ENCODE data around the gene HECA. TPM values are rescaled to one million over a fixed set of nuclear protein-coding genes. Genes with fewer than 3 reads are reported as not detected.
A peak's percentile ranks its signal among the peaks of the same experiment; 100 is the strongest.
"Not testable (repeated sequence)": the region's sequence is repeated elsewhere in the genome, so short reads cannot be mapped to it uniquely, and the experiment has no call there.

HECA gene
- total RNA-seq, 1 donor from 2014 or later = 39.7 TPM

DNA sequence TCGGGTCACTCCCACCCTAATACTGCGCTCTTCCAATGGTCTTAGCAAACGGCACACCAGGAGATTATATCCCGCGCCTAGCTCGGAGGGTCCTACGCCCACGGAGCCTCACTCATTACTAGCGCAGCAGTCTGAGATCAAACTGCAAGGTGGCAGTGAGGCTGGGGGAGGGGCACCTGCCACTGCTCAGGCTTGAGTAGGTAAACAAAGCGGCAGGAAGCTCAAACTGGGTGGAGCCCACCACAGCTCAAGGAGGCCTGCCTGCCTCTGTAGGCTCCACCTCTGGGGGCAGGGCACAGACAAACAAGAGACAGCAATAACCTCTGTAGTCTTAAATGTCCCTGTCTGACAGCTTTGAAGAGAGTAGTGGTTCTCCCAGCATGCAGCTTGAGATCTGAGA, 75.9 kb downstream of the HECA start:
- DNase-seq = not testable (repeated sequence)

GRCh38 chr6:139212460-139212859, 77.6 kb downstream of the HECA start:
- not testable (repeated sequence) for DNase-seq

GRCh38 chr6:139219271-139219729, 84.4 kb downstream of the HECA start:
- DNase-seq = peak; percentile 68

GRCh38 chr6:139219746-139220145, 84.9 kb downstream of the HECA start:
- DNase-seq = no peak

GRCh38 chr6:139228387-139228786, 93.5 kb downstream of the HECA start:
- not testable (repeated sequence) for DNase-seq

Other genes starting within 250 kb of the HECA start
- 66.1 TPM for gene REPS1, start 146.8 kb upstream of the HECA start, total RNA-seq
- gene ABRACL, start 106.3 kb upstream of the HECA start, total RNA-seq = 26.1 TPM
- 15.0 TPM for gene TXLNB, start 156.9 kb downstream of the HECA start, total RNA-seq
- 46.0 TPM for gene CITED2, start 239.6 kb downstream of the HECA start, total RNA-seq

Measured in skin of body (tissue), 2 donors.